Activated CD4-positive, alpha-beta T cell treated with anti-CD3 and anti-CD28 coated beads, Interleukin-2, Interleukin-4, amounts not matched to agents 100 ng/mL and 50 ng/mL, durations not matched to agents 16 hours and 8 hours (primary cell): Measurements from ENCODE around the gene RGS6.

Experiments
- DNase-seq: peaks from one replicate; pipeline ENCODE4 v3.0.0-alpha.2; 2020; ENCODE audit warnings: low spot score

The RGS6 gene

DNA sequence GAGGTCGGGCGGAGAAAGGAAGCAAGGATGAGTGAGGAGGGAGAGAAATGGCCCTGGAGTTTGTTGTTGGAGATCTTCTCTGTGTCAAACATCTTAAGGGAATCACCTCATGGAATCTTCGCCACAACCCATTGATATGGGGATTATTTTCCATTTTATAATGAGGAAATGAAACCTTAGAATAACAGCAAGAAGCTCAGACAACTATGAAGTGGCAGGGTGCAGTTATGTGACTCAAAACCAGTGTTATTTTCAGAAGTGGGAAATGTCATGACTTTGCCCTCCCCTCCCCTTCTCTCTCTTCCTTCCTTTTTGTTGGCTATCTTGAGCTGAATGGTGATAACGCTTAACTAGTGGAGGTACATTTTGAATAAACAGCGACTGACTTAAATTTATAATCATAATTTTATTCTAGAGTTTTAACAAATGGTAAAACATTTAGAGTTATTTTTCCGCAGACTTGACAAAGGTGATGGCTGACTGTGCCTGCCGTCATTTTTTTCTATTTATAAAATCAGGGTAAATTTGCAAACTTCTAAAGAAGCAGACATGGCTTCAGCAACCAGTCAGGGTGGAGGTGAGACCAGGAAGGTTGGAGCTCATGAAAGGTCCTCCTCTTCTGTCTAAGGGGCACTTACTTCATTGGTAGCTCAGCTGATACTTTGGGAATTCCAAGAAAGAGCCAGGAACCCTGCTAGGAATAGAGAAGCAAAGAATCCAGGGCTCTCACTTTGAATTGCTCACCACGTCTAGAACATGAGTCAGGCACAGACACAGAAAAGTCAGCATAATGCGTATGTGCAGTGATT is 232.4 kb downstream of the RGS6 start:
- DNase-seq: no peak

DNA sequence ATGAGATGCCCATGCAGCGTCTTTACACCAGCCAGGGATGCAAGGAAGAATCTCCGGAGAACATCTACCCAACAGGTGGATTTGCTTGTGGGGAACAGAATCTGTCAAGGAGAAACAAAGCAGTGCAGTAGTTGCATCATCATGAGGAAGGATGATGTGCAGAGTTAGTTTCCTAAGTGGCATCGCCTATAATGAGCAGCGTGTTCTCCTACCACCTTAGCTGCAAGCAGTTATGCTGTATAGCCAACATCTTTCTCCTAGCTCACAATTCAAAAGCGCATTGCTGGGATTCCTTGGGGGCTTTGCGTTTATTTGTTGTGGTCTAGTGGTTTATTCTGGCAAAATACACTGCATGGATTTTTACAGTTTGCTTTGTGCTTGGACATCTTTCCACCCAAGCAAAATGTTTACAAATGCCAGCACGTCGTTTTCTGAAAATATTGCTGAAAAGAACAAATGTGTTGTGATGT is 233.0 kb downstream of the RGS6 start:
- no peak for DNase-seq

DNA sequence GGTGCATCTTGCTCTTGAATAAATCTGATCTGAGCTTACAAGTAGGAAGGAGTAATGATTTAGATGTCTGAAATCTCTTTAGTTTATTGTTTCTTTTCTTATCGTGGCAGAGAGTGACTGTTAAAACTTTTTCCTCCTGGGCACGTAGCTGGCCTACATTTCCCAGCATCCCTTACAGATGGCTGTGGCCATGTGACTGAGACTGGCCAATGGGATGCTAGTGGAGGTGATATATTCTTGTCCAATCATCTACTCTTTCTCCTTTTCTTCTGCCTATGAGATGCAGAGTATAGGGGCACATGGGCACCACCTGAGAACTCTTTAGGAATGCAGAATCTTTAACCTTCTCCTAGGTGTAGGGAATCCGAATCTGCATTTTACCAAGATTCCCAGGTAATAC is 237.3 kb downstream of the RGS6 start:
- DNase-seq: no peak

DNA sequence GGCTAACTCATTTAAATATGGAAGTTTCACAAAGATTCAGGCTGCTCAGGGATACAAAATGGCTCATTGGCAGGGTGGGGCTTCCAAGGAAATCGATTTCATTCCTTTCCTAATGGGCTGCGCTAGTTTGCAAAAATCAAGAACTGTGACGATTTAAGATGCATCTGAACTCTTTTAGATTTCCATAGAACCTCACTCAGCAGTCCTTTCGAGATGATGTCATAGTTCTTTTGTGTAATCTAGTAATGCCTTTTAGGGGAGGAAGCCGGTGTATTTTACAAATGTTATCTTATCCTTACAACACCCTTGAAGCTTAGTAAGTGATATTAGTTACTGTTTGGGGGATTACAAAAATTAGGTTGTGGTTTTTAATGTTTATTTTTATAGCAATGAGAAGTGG is 239.8 kb downstream of the RGS6 start:
- DNase-seq: no peak

DNA sequence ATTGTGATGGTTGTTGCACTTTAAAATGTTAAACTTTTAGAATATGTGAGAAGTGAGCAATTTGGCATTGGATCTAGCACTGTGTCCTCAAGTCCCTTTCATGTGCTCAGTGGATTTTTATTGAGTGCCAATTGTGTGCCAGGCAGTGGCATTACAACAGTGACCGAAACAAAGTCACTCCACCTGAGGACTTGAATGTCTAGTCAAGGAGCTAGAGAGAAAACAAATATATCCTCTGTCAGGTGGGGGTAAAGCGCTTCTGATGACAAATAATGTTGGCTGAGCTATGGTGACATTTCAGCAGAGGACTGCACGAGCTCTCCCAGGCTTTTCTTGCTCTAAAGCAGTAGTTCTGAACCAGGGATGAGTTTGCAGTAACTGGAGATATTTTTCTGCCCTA is 240.4 kb downstream of the RGS6 start:
- DNase-seq: no peak

DNA sequence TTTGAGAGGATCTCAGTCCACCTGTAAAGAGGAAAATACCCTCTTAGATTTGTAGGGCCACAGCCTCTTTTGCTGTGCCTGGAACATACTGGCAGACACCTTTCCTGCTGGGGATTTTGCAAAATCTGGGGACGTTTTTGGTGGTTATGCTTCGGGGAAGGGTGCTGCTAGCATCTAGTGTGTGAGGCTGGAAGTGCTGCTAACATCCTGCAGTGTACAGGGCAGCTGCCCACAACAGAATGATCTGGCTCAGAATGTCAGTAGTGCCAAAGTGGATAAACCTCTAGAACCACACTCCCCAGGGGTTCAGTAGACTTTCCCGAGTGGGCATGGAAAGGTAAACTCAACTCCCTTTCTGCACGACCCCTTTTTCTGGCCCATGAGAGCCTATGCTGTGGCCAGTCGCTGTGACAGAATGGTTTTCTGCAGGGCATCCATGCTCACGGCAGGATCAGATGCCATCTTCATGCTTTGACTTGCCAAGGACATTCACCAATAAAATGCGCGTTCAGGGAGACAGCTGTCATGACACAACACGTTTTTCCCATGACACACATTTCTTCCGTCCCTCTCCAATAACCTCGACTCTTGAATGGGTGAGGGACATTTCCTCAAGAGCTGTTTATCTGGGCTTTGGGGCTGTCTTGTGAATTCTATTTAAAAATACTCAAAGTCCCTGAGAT is 240.9 kb downstream of the RGS6 start:
- DNase-seq: no peak

DNA sequence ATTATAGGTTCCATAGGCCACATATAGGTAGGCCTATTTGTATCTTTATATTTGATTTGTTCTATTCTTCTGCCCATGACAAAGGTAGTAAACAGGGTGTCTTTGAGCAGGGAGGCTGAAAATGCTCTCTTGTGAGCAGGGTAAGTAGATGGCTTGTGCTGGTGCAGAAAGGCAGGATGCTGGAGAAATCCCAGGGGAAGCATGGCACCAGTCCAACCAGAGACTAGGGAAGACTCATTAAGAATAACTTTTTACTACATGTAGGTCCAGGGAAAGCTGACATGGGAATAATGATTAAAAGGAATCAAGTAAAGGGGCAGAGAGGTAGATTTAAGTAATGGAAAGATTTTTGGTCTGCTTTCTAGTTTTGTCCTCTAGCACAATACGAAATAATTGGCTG is 245.0 kb downstream of the RGS6 start:
- DNase-seq: no peak

DNA sequence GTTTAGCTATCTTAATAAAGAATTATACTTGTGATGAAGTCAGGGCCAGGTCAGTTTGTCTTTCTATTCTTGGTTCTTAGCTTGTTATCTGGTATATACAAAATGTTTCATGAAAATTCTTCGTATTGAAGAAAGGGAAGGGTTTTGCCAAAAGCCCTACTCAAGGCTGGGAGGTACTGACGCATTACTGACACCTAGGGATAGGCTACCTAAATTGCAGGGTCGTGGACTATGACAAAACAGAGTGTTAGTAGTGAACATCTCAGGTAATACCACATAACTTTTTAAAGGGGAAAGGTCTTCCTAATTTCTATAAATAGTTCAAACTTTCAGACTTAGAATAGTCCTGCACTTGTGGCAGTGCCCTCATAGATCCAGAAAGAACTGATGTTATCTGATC is 246.3 kb downstream of the RGS6 start:
- no peak for DNase-seq

DNA sequence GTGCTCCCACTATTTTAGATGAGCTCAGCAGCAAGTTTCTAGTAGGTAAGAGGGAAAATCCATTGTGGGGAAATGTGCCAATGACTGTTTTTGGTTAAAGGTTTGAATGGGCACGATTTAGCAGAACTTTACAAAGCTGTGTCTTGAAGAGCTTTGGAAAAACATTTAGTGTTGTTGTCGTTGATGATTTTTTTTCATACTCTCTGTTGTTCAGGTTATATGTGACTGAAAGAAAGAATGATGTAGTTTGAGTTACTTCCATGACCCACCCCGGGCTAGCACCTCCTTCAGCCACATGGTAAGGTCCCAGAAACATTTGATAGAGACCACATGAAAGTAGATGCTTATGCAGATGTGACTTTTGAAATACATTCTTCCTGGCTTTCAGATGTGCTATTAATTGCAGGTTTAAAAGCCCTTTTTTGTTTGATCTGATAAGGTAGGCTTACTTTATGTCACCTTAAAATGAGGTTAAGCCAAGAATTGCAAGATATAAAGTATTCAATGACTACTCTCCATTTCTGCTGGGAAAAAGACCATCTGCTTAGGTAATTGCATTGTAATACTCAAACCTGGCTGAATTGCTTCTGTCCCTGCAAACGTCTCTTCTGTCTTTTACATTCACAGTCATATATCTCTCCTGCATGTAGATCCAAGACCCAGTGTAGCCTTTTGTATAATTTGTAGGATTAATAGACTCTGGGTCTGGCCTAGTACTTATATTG is 250.6 kb downstream of the RGS6 start:
- DNase-seq: no peak

DNA sequence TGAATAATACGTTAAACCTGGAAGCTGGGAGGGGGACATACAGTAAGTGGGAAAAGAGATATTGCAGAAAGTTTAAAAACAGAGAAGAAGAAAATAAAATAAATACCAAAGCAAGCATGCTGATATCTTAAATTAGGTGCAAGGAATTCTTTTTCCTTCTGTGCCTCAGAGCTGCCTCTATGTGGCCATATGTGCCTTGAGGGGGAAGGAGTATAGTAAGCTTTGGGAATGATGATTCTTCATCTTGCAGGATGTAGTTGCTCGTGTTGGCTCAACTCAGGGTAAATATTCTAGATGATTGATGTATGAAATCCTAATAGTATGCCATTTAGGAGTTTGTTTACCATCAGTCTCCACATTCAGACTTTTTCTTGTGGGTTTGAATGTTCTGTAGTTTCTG is 251.4 kb downstream of the RGS6 start:
- no peak for DNase-seq

DNA sequence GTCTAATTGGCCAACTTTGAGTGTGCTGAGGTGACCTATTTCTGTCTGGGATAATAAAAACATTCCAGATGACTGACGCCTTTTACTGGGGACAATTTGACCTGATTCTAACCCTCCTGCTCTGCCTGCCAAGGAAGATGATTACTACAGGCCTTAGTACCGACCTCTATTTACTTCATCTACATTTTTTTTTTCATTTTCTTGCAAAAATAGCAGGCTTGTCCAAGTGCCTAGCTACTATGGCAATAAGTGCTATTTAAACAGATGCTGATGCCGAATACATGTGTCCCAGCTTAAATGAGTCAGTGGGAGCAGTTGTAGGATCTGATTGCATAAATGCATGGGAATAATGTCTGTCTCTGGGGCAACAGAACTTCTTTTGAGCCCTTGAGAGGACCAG is 254.3 kb downstream of the RGS6 start:
- DNase-seq: no peak

DNA sequence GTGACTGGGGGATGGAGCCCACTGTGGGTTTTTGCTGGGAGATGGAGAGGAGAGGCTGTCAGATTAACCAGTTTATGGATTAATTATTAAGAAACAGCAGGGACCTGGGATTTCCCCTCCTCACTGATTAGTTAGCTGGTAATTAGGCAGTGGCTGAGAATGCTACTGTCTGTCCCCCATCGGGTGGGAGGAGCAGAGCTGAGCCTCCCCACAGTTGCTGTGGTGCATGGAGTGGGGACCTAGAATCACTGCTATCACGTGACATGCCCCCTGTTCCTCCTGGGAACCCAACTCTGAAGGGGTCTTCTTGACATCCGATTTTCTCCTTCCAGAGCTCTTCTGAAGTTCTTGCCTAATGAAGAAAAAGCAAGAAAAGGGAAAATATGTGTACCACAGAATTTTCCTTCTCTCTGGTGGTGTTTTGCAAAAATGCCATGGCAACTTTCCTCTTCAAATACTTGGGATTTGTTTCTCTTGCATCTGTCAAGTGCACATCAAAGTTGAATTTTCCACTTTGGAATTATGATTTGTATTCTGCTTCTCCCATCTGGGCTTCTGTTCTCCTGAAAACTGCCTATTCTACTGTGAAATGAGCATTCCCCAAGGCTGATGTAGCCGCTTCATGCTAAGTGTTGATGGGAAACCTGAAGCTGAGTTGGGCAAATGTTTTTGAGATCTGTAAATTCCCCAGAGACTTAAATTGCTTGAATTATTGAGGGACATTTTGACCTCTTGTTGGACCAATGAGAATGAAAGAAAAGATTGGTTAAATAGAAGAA is 264.2 kb downstream of the RGS6 start:
- DNase-seq: no peak

DNA sequence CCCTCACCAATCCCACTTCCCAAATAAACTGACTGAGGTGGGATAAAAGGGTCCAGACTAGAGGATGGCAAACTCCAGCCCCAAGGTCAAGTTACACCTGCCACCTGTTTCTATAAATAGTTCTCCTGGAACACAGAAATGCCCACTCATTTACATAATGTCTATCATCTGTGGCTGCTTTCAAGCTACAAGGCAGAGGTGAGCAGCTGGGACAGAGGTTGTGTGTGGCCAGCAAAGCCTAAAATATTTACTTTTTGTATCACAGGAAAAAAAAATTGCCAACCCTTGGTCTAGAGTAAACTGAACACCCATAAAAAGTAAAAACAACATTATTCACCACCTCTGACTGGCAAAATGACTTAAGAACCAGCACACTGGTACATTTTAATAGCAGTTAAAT is 269.4 kb downstream of the RGS6 start:
- no peak for DNase-seq

DNA sequence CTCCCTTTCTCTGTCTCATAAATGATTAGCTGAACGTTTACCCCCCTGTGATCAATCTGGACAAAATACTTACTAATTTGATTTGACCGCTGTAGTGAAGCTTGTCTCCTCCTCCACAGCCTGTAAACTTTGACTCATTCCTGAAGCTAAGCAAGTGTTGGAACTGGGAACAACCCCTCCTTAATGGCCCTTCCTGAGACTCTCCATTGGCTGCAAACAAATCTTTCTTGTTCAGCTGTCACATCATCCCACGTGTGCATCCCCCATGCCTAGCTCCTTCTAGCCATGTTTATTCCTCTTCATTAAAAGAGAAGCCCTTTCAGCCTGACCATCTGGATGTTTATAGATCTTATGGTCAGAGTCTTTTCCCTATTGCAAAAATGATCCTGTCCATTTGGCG is 281.2 kb downstream of the RGS6 start:
- no peak for DNase-seq

GRCh38 chr14:72215080-72215479 is 282.9 kb downstream of the RGS6 start:
- no peak for DNase-seq

DNA sequence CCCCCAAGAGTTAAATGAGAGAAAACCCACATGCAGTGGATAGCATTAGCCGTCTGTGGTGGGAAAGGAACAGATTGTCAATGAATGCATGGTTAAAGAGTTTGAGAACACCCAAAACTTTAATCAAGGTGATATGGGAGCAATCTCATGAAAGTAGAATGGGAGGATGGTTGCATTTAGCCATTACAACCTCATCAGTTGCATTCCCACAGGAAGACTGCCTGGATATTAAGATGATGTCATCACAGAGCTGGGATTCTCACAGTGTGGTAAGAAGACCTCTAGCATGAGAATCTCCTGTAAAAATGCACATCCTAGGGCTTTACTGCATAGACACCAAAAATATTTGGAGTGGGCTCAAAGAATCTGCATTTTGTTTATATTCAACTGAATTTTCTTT is 284.9 kb downstream of the RGS6 start:
- no peak for DNase-seq

DNA sequence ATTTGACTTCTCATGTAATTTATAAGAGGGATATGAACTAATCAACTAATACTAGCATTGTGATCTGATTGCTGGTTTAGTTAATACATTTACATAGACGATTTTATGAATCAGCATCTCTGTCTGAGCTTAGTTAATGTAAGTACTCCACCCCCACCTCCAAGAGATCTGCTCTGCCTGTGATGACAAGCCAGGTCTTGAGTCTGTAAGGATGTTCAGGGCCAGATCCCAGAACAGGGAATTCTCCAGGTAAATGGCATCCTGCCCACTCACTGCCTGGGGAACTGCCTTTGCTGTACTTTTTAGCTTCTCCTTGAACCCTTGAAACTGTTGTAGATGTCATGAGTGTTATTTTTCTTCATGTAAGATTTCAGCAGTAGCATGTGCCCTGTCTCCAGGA is 289.8 kb downstream of the RGS6 start:
- DNase-seq: no peak

- DNase-seq: no peak
Measured at GRCh38 chr14:72236629-72237028, 304.4 kb downstream of the RGS6 start.

- DNase-seq: no peak
Measured at GRCh38 chr14:72237722-72238666, 305.8 kb downstream of the RGS6 start.

GRCh38 chr14:72243309-72244293 is 311.4 kb downstream of the RGS6 start:
- DNase-seq: no peak
